GM18502 (cell line): ENCODE data around the gene CYP24A1.

Experiments
- ATAC-seq: cut with Tn5 transposase; IDR thresholded peaks from one replicate; pipeline ENCODE4 v1.9.1; 2021; ENCODE audit warnings: mild to moderate bottlenecking; ENCODE audit not compliant: unreplicated experiment, poor library complexity

Gene CYP24A1

GRCh38 chr20:54177378-54177777, 3.6 kb upstream of the CYP24A1 start:
- ATAC-seq: no peak

- no peak for ATAC-seq
These were observed 2.8 kb upstream of the CYP24A1 start for GRCh38 chr20:54176610-54177009.

GRCh38 chr20:54174457-54175175, 830 bp upstream of the CYP24A1 start:
- ATAC-seq: no peak

- ATAC-seq: no peak
These were observed 732 bp downstream of the CYP24A1 start for GRCh38 chr20:54172856-54173652.

- ATAC-seq: no peak
These were observed 1.3 kb downstream of the CYP24A1 start for GRCh38 chr20:54172532-54172855.

GRCh38 chr20:54170963-54171362, 2.8 kb downstream of the CYP24A1 start:
- ATAC-seq: no peak

GRCh38 chr20:54170026-54170471, 3.7 kb downstream of the CYP24A1 start:
- no peak for ATAC-seq

GRCh38 chr20:54168961-54169862, 4.6 kb downstream of the CYP24A1 start:
- no peak for ATAC-seq

- no peak for ATAC-seq
These were observed 5.6 kb downstream of the CYP24A1 start for GRCh38 chr20:54167909-54168872.

- ATAC-seq: no peak
These were observed 6.7 kb downstream of the CYP24A1 start for GRCh38 chr20:54166987-54167662.

- ATAC-seq: no peak
These were observed 8.0 kb downstream of the CYP24A1 start for GRCh38 chr20:54165803-54166202.

GRCh38 chr20:54165014-54165413, 8.8 kb downstream of the CYP24A1 start:
- no peak for ATAC-seq

GRCh38 chr20:54163402-54163801, 10.4 kb downstream of the CYP24A1 start:
- no peak for ATAC-seq

- ATAC-seq: no peak
These were observed 11.3 kb downstream of the CYP24A1 start for GRCh38 chr20:54162378-54163009.

GRCh38 chr20:54161821-54162149, 12.0 kb downstream of the CYP24A1 start:
- no peak for ATAC-seq

GRCh38 chr20:54161008-54161820, 12.6 kb downstream of the CYP24A1 start:
- no peak for ATAC-seq

GRCh38 chr20:54160065-54161007, 13.4 kb downstream of the CYP24A1 start:
- ATAC-seq: no peak
